ENCODE measurements around the gene CDK8. TPM values are rescaled to one million over a fixed set of nuclear protein-coding genes. Genes with fewer than 3 reads are reported as not detected.

CDK8 gene
- total and polyA plus RNA-seq, 10 of the 15 experiments (the other 5 are each of a cell fraction or from before 2014, with no cell fraction given) = 8.6 to 23.5 (median 12.5) TPM

GRCh38 chr13:26384587-26384986, 130.7 kb downstream of the CDK8 start:
- ChIA-PET CTCF (interaction anchor here (0.6 to 0.7 kb wide), 2 partner anchors 21 to 28 kb away, joined by 3 read pairs; no protein-coding TSS in a partner anchor), RAD21 (ENCODE audit: unreplicated experiment) (no interaction called here), POLR2A (no interaction called here), SMC1A (ENCODE audit: uncharacterized antibody, unreplicated experiment) (interaction anchor here (0.6 to 1.1 kb wide), 3 partner anchors 10 to 129 kb away, joined by 3 to 4 read pairs (median 4); no protein-coding TSS in a partner anchor)
- Histone ChIP-seq H3K36me3 (ENCODE audit: control insufficient read depth in 2 of 2, insufficient read depth in 2 of 2, low read length in 1 of 2) (no peaks in the 10 kb centered on the region), H3K4me1 (ENCODE audit: control insufficient read depth, insufficient read depth, low read length) (no peaks in the 10 kb centered on the region), H2AFZ (ENCODE audit: control insufficient read depth, low read depth, low read length) (no peak overlapping the region), H3K4me3 (no peak overlapping the region), H4K20me1 (ENCODE audit: control insufficient read depth, insufficient read depth) (no peaks in the 10 kb centered on the region), H3K4me2 (ENCODE audit: control insufficient read depth, insufficient read depth) (no peak overlapping the region), H3K9ac (ENCODE audit: control insufficient read depth, insufficient read depth, low read length) (no peak overlapping the region), H3K27me3 (replicated peaks in 1 of 2; ENCODE audit: control insufficient read depth in 2 of 2, insufficient read depth in 2 of 2, low read length in 1 of 2) (no peaks in the 10 kb centered on the region), H3K9me3 (replicated peaks; ENCODE audit: control insufficient read depth, insufficient read depth, low read length) (no peaks in the 10 kb centered on the region), H3K27ac (ENCODE audit: control insufficient read depth, insufficient read depth) (no peak overlapping the region), H3K79me2 (ENCODE audit: control insufficient read depth, insufficient read depth, low read length) (no peaks in the 10 kb centered on the region)
- intact Hi-C loops (cut with micrococcal nuclease; ENCODE audit: unreplicated experiment) (no loop called here), in situ Hi-C loops (cut with MboI) (no loop called here)
- DNase-seq (ENCODE audit: low read depth, low spot score) (no peak), FAIRE-seq (no peak), ATAC-seq (no peak)
- BruUV-seq (replicated peaks) = no TSS peak
- TF ChIP-seq MEF2A (IDR thresholded peaks at IDR 0.05; ENCODE audit: insufficient read depth, low read depth, low read length) (no peak), NBN (IDR thresholded peaks at IDR 0.05) (no peak), WRNIP1 (IDR thresholded peaks at IDR 0.05; ENCODE audit: borderline replicate concordance, low read depth, low read length) (no peak), IRF4 (IDR thresholded peaks at IDR 0.05; ENCODE audit: low read depth, low read length) (no peak), NFIC (IDR thresholded peaks at IDR 0.05; ENCODE audit: low read depth, low read length) (no peak), POLR2A (IDR thresholded peaks at IDR 0.05; ENCODE audit: low read depth, low read length) (no peak), BCL11A (IDR thresholded peaks at IDR 0.05; ENCODE audit: low read depth, low read length) (no peak), CHD2 (IDR thresholded peaks at IDR 0.05; ENCODE audit: borderline replicate concordance, low read depth, low read length) (no peak), RAD51 (IDR thresholded peaks at IDR 0.05) (no peak)
- 87% methylated on average over 1 of the region's 1 CpG for WGBS (ENCODE audit: insufficient coverage, insufficient replicate concordance, low lambda C conversion rate, missing lambda C conversion rate)

- Histone ChIP-seq H3K9ac (ENCODE audit: control insufficient read depth, insufficient read depth, low read length) (no peak overlapping the region), H3K27ac (ENCODE audit: control insufficient read depth, insufficient read depth) (no peak overlapping the region), H3K4me3 (no peak overlapping the region), H3K9me3 (replicated peaks; ENCODE audit: control insufficient read depth, insufficient read depth, low read length) (no peaks in the 10 kb centered on the region), H3K27me3 (replicated peaks in 1 of 2; ENCODE audit: control insufficient read depth in 2 of 2, insufficient read depth in 2 of 2, low read length in 1 of 2) (no peaks in the 10 kb centered on the region), H3K36me3 (ENCODE audit: control insufficient read depth in 2 of 2, insufficient read depth in 2 of 2, low read length in 1 of 2) (no peaks in the 10 kb centered on the region; a peak in 1 of 4 replicates), H3K4me2 (ENCODE audit: control insufficient read depth, insufficient read depth) (no peak overlapping the region), H3K4me1 (ENCODE audit: control insufficient read depth, insufficient read depth, low read length) (no peaks in the 10 kb centered on the region), H3K79me2 (ENCODE audit: control insufficient read depth, insufficient read depth, low read length) (no peaks in the 10 kb centered on the region), H2AFZ (ENCODE audit: control insufficient read depth, low read depth, low read length) (no peak overlapping the region), H4K20me1 (ENCODE audit: control insufficient read depth, insufficient read depth) (no peaks in the 10 kb centered on the region)
- DNase-seq (ENCODE audit: low read depth, low spot score) = no peak
- intact Hi-C loops (cut with micrococcal nuclease; ENCODE audit: unreplicated experiment) (no loop called here), in situ Hi-C loops (cut with MboI) (no loop called here)
- ChIA-PET CTCF (no interaction called here), SMC1A (ENCODE audit: uncharacterized antibody, unreplicated experiment) (no interaction called here), RAD21 (ENCODE audit: unreplicated experiment) (no interaction called here), POLR2A (no interaction called here)
- TF ChIP-seq SPI1 (IDR thresholded peaks at IDR 0.05; ENCODE audit: borderline replicate concordance, insufficient read depth, low read depth, low read length) (no peak), SIX5 (IDR thresholded peaks at IDR 0.05; ENCODE audit: low read depth, low read length, severe bottlenecking) (no peak)
- TF ChIP-seq, protein P1, sequence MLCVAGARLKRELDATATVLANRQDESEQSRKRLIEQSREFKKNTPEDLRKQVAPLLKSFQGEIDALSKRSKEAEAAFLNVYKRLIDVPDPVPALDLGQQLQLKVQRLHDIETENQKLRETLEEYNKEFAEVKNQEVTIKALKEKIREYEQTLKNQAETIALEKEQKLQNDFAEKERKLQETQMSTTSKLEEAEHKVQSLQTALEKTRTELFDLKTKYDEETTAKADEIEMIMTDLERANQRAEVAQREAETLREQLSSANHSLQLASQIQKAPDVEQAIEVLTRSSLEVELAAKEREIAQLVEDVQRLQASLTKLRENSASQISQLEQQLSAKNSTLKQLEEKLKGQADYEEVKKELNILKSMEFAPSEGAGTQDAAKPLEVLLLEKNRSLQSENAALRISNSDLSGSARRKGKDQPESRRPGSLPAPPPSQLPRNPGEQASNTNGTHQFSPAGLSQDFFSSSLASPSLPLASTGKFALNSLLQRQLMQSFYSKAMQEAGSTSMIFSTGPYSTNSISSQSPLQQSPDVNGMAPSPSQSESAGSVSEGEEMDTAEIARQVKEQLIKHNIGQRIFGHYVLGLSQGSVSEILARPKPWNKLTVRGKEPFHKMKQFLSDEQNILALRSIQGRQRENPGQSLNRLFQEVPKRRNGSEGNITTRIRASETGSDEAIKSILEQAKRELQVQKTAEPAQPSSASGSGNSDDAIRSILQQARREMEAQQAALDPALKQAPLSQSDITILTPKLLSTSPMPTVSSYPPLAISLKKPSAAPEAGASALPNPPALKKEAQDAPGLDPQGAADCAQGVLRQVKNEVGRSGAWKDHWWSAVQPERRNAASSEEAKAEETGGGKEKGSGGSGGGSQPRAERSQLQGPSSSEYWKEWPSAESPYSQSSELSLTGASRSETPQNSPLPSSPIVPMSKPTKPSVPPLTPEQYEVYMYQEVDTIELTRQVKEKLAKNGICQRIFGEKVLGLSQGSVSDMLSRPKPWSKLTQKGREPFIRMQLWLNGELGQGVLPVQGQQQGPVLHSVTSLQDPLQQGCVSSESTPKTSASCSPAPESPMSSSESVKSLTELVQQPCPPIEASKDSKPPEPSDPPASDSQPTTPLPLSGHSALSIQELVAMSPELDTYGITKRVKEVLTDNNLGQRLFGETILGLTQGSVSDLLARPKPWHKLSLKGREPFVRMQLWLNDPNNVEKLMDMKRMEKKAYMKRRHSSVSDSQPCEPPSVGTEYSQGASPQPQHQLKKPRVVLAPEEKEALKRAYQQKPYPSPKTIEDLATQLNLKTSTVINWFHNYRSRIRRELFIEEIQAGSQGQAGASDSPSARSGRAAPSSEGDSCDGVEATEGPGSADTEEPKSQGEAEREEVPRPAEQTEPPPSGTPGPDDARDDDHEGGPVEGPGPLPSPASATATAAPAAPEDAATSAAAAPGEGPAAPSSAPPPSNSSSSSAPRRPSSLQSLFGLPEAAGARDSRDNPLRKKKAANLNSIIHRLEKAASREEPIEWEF (IDR thresholded peaks at IDR 0.05; ENCODE audit: insufficient replicate concordance, low read depth, low read length) = no peak
- ATAC-seq = no peak
- whole genome bisulfite sequencing (ENCODE audit: insufficient coverage, insufficient replicate concordance, low lambda C conversion rate, missing lambda C conversion rate) = 100% methylated on average over 1 of the region's 1 CpG
- no peak for FAIRE-seq
- BruUV-seq (replicated peaks) = no TSS peak
These were observed 132.1 kb downstream of the CDK8 start for GRCh38 chr13:26386026-26386425.

Data from GM12878 (cell line).